GM21515 (cell line): ENCODE results near the gene ATP11A.

ENCODE experiments used
- ATAC-seq: cut with Tn5 transposase; IDR thresholded peaks from one replicate; pipeline ENCODE4 v1.9.1; 2021; ENCODE audit not compliant: unreplicated experiment

Gene ATP11A

GRCh38 chr13:112899281-112900225 lies 209.7 kb downstream of the ATP11A start:
- no peak for ATAC-seq

- ATAC-seq, result no peak
These were observed 210.4 kb downstream of the ATP11A start for GRCh38 chr13:112900226-112900600.

GRCh38 chr13:112900691-112901091 lies 210.9 kb downstream of the ATP11A start:
- ATAC-seq, result no peak

GRCh38 chr13:112902101-112902651 lies 212.3 kb downstream of the ATP11A start:
- ATAC-seq, result no peak

- no peak for ATAC-seq
These were observed 212.8 kb downstream of the ATP11A start for GRCh38 chr13:112902669-112903068.

- ATAC-seq, result no peak
These were observed 213.3 kb downstream of the ATP11A start for GRCh38 chr13:112903071-112903577.

GRCh38 chr13:112903606-112904195 lies 213.9 kb downstream of the ATP11A start:
- no peak for ATAC-seq

GRCh38 chr13:112904436-112904960 lies 214.7 kb downstream of the ATP11A start:
- ATAC-seq, result no peak

- ATAC-seq, result no peak
These were observed 215.2 kb downstream of the ATP11A start for GRCh38 chr13:112905086-112905485.

- ATAC-seq, result no peak
These were observed 215.8 kb downstream of the ATP11A start for GRCh38 chr13:112905619-112905989.

GRCh38 chr13:112905990-112906641 lies 216.3 kb downstream of the ATP11A start:
- no peak for ATAC-seq

GRCh38 chr13:112907286-112907685 lies 217.4 kb downstream of the ATP11A start:
- ATAC-seq, result no peak

GRCh38 chr13:112907871-112908331 lies 218.1 kb downstream of the ATP11A start:
- no peak for ATAC-seq

GRCh38 chr13:112908342-112908741 lies 218.5 kb downstream of the ATP11A start:
- ATAC-seq, result no peak

- no peak for ATAC-seq
These were observed 220.2 kb downstream of the ATP11A start for GRCh38 chr13:112910016-112910415.

- no peak for ATAC-seq
These were observed 220.9 kb downstream of the ATP11A start for GRCh38 chr13:112910616-112911280.

GRCh38 chr13:112911285-112911701 lies 221.5 kb downstream of the ATP11A start:
- no peak for ATAC-seq

- no peak for ATAC-seq
These were observed 222.0 kb downstream of the ATP11A start for GRCh38 chr13:112911883-112912282.

GRCh38 chr13:112912726-112913440 lies 223.0 kb downstream of the ATP11A start:
- no peak for ATAC-seq

- ATAC-seq, result no peak
These were observed 226.5 kb downstream of the ATP11A start for GRCh38 chr13:112916296-112916695.
